HG03280 (cell line): Measurements from ENCODE around the gene NPIPB2.
"Not testable (repeated sequence)": the region's sequence is repeated elsewhere in the genome, so short reads cannot be mapped to it uniquely, and the experiment has no call there.

Experiments used
- ATAC-seq: cut with Tn5 transposase; IDR thresholded peaks from one replicate; pipeline ENCODE4 v1.9.1; 2021; ENCODE audit warnings: mild to moderate bottlenecking, moderate library complexity; ENCODE audit not compliant: unreplicated experiment

NPIPB2 gene

GRCh38 chr16:11941945-11942344 is at the start of gene NPIPB2:
TSS of gene NPIPB2 (minus strand) at chr16:11942045. CDS start at chr16:11942045, 0 bp downstream.
- not testable (repeated sequence) for ATAC-seq

GRCh38 chr16:11990702-11991390 is 49.0 kb upstream of the NPIPB2 start:
- no peak for ATAC-seq

- no peak for ATAC-seq
Measured at GRCh38 chr16:11988258-11988978, 46.6 kb upstream of the NPIPB2 start.

- no peak for ATAC-seq
Measured at GRCh38 chr16:11986521-11987057, 44.7 kb upstream of the NPIPB2 start.

- no peak for ATAC-seq
Measured at GRCh38 chr16:11985250-11985649, 43.4 kb upstream of the NPIPB2 start.

GRCh38 chr16:11980136-11980844 is 38.4 kb upstream of the NPIPB2 start:
- ATAC-seq, result no peak

GRCh38 chr16:11979013-11979672 is 37.3 kb upstream of the NPIPB2 start:
- no peak for ATAC-seq

GRCh38 chr16:11978080-11978479 is 36.2 kb upstream of the NPIPB2 start:
- ATAC-seq, result no peak

- no peak for ATAC-seq
Measured at GRCh38 chr16:11977376-11978041, 35.7 kb upstream of the NPIPB2 start.

- peak; percentile 3 for ATAC-seq
Measured at GRCh38 chr16:11976850-11977375, 35.1 kb upstream of the NPIPB2 start.

- ATAC-seq, result no peak
Measured at GRCh38 chr16:11973070-11973469, 31.2 kb upstream of the NPIPB2 start.

- ATAC-seq, result no peak
Measured at GRCh38 chr16:11972128-11972527, 30.3 kb upstream of the NPIPB2 start.

GRCh38 chr16:11970292-11970691 is 28.4 kb upstream of the NPIPB2 start:
- not testable (repeated sequence) for ATAC-seq

GRCh38 chr16:11968577-11968976 is 26.7 kb upstream of the NPIPB2 start:
- no peak for ATAC-seq

GRCh38 chr16:11967195-11967911 is 25.5 kb upstream of the NPIPB2 start:
- ATAC-seq, result no peak

- no peak for ATAC-seq
Measured at GRCh38 chr16:11966173-11966572, 24.3 kb upstream of the NPIPB2 start.

GRCh38 chr16:11964761-11965551 is 23.1 kb upstream of the NPIPB2 start, which contains the start of gene TNFRSF17:
TSS of gene TNFRSF17 (plus strand) at chr16:11965210. CDS start at chr16:11965325, 115 bp downstream.
- peak; percentile 74 for ATAC-seq

- ATAC-seq, result no peak
Measured at GRCh38 chr16:11963706-11964105, 21.9 kb upstream of the NPIPB2 start.

GRCh38 chr16:11962978-11963377 is 21.1 kb upstream of the NPIPB2 start:
- ATAC-seq, result not testable (repeated sequence)
